Caco-2 (cell line): ENCODE results near the gene UFD1. TPM values are rescaled to one million over a fixed set of nuclear protein-coding genes. Genes with fewer than 3 reads are reported as not detected.

Source experiments
- BruUV-seq: library from RNA; stranded (reverse); fragments of 400-500 nt; replicated peaks from 2 replicates; lab custom pipeline; 2021; lab: Mats Ljungman, UMichigan
- CTCF ChIA-PET: fragments of 300-600 bp; sonication (Branson Sonifier 250); formaldehyde crosslinking; loops from one replicate; lab custom pipeline; 2022; ENCODE audit warnings: antibody characterized with exemption; lab: Charles Lee
- POLR2A ChIA-PET: fragments of 300-600 bp; sonication (Branson Sonifier 250); formaldehyde crosslinking; loops from one replicate; lab custom pipeline; 2022; ENCODE audit warnings: antibody characterized with exemption; lab: Charles Lee
- DNase-seq, 2 experiments: peaks; one replicate each; pipeline versions ENCODE4 v3.0.0 to v3.0.0-alpha.2; 2020 to 2022
- H3K27me3 ChIP-seq: replicated peaks from 2 replicates; pipeline ENCODE4 v1.6.0; 2011; ENCODE audit warnings: low read length; ENCODE audit not compliant: control insufficient read depth, insufficient read depth
- H3K36me3 ChIP-seq: 2 replicates; pipeline ENCODE4 v1.5.1; 2011; ENCODE audit warnings: low read length; ENCODE audit not compliant: control insufficient read depth, insufficient read depth
- H3K4me1 ChIP-seq: fragments of 250-450 bp; sonication (Bioruptor Pico); 2 replicates; pipeline ENCODE4 v1.5.1; 2020; ENCODE audit warnings: mild to moderate bottlenecking
- H3K4me3 ChIP-seq: 2 replicates; pipeline ENCODE4 v1.5.1; 2011; ENCODE audit warnings: low read depth, mild to moderate bottlenecking, control low read depth, low read length
- H3K9me3 ChIP-seq: fragments of 250-450 bp; sonication (Bioruptor Pico); 2 replicates; pipeline ENCODE4 v1.5.1; 2020; ENCODE audit warnings: mild to moderate bottlenecking, moderate library complexity
- H3K27ac Mint-ChIP-seq: one replicate; pipeline ENCODE4 v1.8.0; 2022; ENCODE audit warnings: mixed read lengths; ENCODE audit not compliant: unreplicated experiment
- H3K27me3 Mint-ChIP-seq: one replicate; pipeline ENCODE4 v1.8.0; 2022; ENCODE audit warnings: mixed read lengths; ENCODE audit not compliant: insufficient read depth, unreplicated experiment
- H3K36me3 Mint-ChIP-seq: one replicate; pipeline ENCODE4 v1.8.0; 2022; ENCODE audit warnings: mild to moderate bottlenecking, mixed read lengths; ENCODE audit not compliant: insufficient read depth, unreplicated experiment
- H3K4me1 Mint-ChIP-seq: one replicate; pipeline ENCODE4 v1.8.0; 2022; ENCODE audit warnings: low read depth, mixed read lengths; ENCODE audit not compliant: unreplicated experiment
- H3K4me3 Mint-ChIP-seq: one replicate; pipeline ENCODE4 v1.8.0; 2022; ENCODE audit warnings: mild to moderate bottlenecking, moderate library complexity, mixed read lengths; ENCODE audit not compliant: unreplicated experiment
- H3K9me3 Mint-ChIP-seq: one replicate; pipeline ENCODE4 v1.8.0; 2022; ENCODE audit warnings: mixed read lengths; ENCODE audit not compliant: unreplicated experiment
- intact Hi-C: fragments of 100-400 bp; cut with micrococcal nuclease; formaldehyde crosslinking; loops from one replicate; pipeline ENCODE4 v1.10.0; 2022; ENCODE audit not compliant: unreplicated experiment
- total RNA-seq: library from RNA; stranded (reverse); gene quantifications from 2 replicates; pipeline ENCODE4 v1.2.3, GENCODE V29; 2022
- TF ChIP-seq, protein P1 (sequence below), 2 experiments: fragments of 200-600 bp in 1 of 2; IDR thresholded peaks; 1 replicate in 1 of 2; 2 replicates in 1 of 2; pipeline versions ENCODE4 v1.5.1 to v1.8.0; 2011 to 2022; ENCODE audit warnings: antibody characterized with exemption in 1 of 2, control low read depth in 1 of 2, inconsistent platforms in 1 of 2, low read depth in 1 of 2, low read length in 1 of 2, mild to moderate bottlenecking in 1 of 2, moderate library complexity in 1 of 2; ENCODE audit not compliant: insufficient read depth in 1 of 2, severe bottlenecking in 1 of 2, unreplicated experiment in 1 of 2

Gene UFD1
- total RNA-seq, 1 experiment from 2014 or later, result 102 TPM

DNA sequence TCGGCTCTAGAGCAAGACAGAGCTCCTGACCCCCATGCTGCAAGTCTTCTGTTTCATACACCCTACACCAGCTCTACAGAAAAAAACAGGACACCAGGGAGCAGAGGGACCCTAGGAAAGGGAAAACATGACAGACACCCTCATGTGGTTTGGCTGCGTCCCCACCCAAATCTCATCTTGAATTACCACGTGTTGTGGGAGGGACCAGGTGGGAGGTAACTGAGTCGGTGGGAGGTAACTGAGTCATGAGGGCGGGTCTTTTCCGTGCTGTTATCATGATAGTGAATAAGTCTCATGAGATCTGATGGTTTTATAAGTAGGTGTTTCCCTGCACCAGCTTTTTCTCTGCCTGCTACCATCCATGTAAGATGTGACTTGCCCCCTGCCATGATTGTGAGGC lies 24.8 kb downstream of the UFD1 start:
- H3K9me3 ChIP-seq, result no peaks in the 10 kb centered on the region
- Mint-ChIP-seq H3K9me3 (no peaks in the 10 kb centered on the region), H3K4me3 (no peak overlapping the region), H3K36me3 (peaks cover 52% of the 10 kb centered on the region), H3K27ac (no peak overlapping the region), H3K4me1 (no peaks in the 10 kb centered on the region), H3K27me3 (no peaks in the 10 kb centered on the region)
- intact Hi-C loops, result no loop called here
- no peaks in the 10 kb centered on the region for H3K4me1 ChIP-seq
- H3K27me3 ChIP-seq, result no peaks in the 10 kb centered on the region
- ChIA-PET CTCF (interaction anchor here (0.7 kb wide), 1 partner anchor 22 kb away, joined by 4 read pairs; no protein-coding TSS in a partner anchor), POLR2A (no interaction called here)
- no peaks in the 10 kb centered on the region; the same call in 1 of the 2 replicates for H3K36me3 ChIP-seq
- no peak overlapping the region for H3K4me3 ChIP-seq
- TF ChIP-seq, protein P1, sequence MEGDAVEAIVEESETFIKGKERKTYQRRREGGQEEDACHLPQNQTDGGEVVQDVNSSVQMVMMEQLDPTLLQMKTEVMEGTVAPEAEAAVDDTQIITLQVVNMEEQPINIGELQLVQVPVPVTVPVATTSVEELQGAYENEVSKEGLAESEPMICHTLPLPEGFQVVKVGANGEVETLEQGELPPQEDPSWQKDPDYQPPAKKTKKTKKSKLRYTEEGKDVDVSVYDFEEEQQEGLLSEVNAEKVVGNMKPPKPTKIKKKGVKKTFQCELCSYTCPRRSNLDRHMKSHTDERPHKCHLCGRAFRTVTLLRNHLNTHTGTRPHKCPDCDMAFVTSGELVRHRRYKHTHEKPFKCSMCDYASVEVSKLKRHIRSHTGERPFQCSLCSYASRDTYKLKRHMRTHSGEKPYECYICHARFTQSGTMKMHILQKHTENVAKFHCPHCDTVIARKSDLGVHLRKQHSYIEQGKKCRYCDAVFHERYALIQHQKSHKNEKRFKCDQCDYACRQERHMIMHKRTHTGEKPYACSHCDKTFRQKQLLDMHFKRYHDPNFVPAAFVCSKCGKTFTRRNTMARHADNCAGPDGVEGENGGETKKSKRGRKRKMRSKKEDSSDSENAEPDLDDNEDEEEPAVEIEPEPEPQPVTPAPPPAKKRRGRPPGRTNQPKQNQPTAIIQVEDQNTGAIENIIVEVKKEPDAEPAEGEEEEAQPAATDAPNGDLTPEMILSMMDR (IDR thresholded peaks at IDR 0.05; ENCODE audit: insufficient read depth in 1 of 2, low read depth in 1 of 2, low read length in 1 of 2, severe bottlenecking in 1 of 2, unreplicated experiment in 1 of 2), result no peak
- DNase-seq, result no peak
- BruUV-seq, result no TSS peak

DNA sequence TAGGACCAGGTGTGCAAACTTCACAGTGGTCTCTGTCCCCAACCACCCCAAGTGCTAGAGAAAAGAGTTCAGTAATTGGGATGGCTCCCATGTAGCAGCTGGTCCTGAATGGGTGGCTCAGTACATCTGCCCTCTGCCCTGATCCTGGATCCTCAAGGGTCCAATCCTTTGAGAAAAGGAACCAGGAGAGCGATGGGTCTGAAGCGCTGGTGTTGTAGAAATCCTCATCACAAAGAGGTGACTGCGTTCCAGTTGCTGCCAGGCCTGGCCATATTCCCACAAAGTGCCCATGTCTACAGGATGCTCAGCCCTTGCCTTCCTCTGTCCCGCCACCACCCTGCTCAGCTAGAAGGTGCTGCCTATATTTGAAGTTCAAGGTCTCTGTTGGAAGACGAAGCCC lies 25.3 kb downstream of the UFD1 start:
- ChIA-PET POLR2A (no interaction called here), CTCF (interaction anchor here (0.7 kb wide), 1 partner anchor 22 kb away, joined by 4 read pairs; no protein-coding TSS in a partner anchor)
- H3K9me3 Mint-ChIP-seq, result no peaks in the 10 kb centered on the region
- Histone ChIP-seq H3K4me1 (no peaks in the 10 kb centered on the region), H3K4me3 (no peak overlapping the region), H3K9me3 (no peaks in the 10 kb centered on the region), H3K27me3 (no peaks in the 10 kb centered on the region), H3K36me3 (no peaks in the 10 kb centered on the region; the same call in 1 of the 2 replicates)
- intact Hi-C loops, result no loop called here
- no peak overlapping the region for H3K27ac Mint-ChIP-seq
- BruUV-seq, result no TSS peak
- no peaks in the 10 kb centered on the region for H3K4me1 Mint-ChIP-seq
- H3K36me3 Mint-ChIP-seq, result peaks cover 50% of the 10 kb centered on the region
- no peak overlapping the region for H3K4me3 Mint-ChIP-seq
- TF ChIP-seq, protein P1 (IDR thresholded peaks at IDR 0.05; ENCODE audit: insufficient read depth in 1 of 2, low read depth in 1 of 2, low read length in 1 of 2, severe bottlenecking in 1 of 2, unreplicated experiment in 1 of 2), result no peak
- no peaks in the 10 kb centered on the region for H3K27me3 Mint-ChIP-seq
- no peak for DNase-seq

DNA sequence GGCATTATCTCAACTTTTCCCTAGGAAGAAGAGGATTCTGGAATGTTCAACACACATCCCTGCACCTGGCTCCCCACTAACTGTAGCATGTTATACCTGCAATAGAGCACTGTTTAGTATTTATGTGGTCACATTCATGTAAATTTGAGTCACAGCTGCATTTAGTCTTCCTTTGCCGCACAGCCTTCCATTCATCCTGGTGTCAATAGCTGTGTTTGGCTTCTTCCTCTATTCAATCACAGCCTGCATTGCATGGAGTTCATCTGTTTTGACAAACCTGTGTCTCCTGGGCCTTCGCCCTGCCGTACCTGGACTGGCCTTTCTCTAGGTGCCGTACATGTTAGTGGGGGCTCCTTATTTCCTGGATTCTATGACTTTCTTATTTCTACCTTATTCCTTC lies 27.4 kb downstream of the UFD1 start:
- H3K36me3 ChIP-seq, result no peaks in the 10 kb centered on the region; the same call in 1 of the 2 replicates
- CTCF ChIA-PET, result interaction anchor here (0.7 kb wide), 1 partner anchor 178 kb away, joined by 9 read pairs; no protein-coding TSS in a partner anchor
- TF ChIP-seq, protein P1 (IDR thresholded peaks at IDR 0.05; ENCODE audit: insufficient read depth in 1 of 2, low read depth in 1 of 2, low read length in 1 of 2, severe bottlenecking in 1 of 2, unreplicated experiment in 1 of 2), result no peak
- H3K4me3 Mint-ChIP-seq, result no peak overlapping the region
- no peaks in the 10 kb centered on the region for H3K9me3 ChIP-seq
- H3K4me3 ChIP-seq, result no peak overlapping the region
- H3K4me1 ChIP-seq, result no peaks in the 10 kb centered on the region
- H3K4me1 Mint-ChIP-seq, result peaks cover 12% of the 10 kb centered on the region
- H3K27me3 ChIP-seq, result no peaks in the 10 kb centered on the region
- no TSS peak for BruUV-seq
- peaks cover 55% of the 10 kb centered on the region for H3K36me3 Mint-ChIP-seq
- POLR2A ChIA-PET, result no interaction called here
- H3K27me3 Mint-ChIP-seq, result no peaks in the 10 kb centered on the region
- DNase-seq, result no peak
- no peak overlapping the region for H3K27ac Mint-ChIP-seq
- no peaks in the 10 kb centered on the region for H3K9me3 Mint-ChIP-seq
- intact Hi-C loops, result no loop called here
